WTC11 (cell line): ENCODE results near the gene P3H2.

Experiments used
- AFF4 ChIP-seq: sonication (generic); formaldehyde crosslinking; IDR thresholded peaks from 2 replicates; pipeline ENCODE4 v1.8.1; 2023; ENCODE audit warnings: mild to moderate bottlenecking, missing genetic modification reagents, borderline replicate concordance
- ATF3 ChIP-seq: sonication (generic); formaldehyde crosslinking; conservative IDR thresholded peaks from 2 replicates; pipeline ENCODE4 v1.8.1; 2022; ENCODE audit warnings: mild to moderate bottlenecking, missing genetic modification reagents
- CTCF ChIP-seq: fragments of 200-600 bp; IDR thresholded peaks from 2 replicates; pipeline ENCODE4 v1.8.0; 2022; ENCODE audit warnings: antibody characterized with exemption
- E2F4 ChIP-seq: sonication (generic); formaldehyde crosslinking; IDR thresholded peaks from 2 replicates; pipeline ENCODE4 v1.8.1; 2022; ENCODE audit warnings: low read depth, mild to moderate bottlenecking, moderate library complexity, missing genetic modification reagents, borderline replicate concordance
- ELF4 ChIP-seq: sonication (generic); formaldehyde crosslinking; IDR thresholded peaks from 2 replicates; pipeline ENCODE4 v1.8.1; 2022; ENCODE audit warnings: low read depth, mild to moderate bottlenecking, moderate library complexity, missing genetic modification reagents
- MXD4 ChIP-seq: fragments of 250-450 bp; sonication (Bioruptor Pico); IDR thresholded peaks from 2 replicates; pipeline ENCODE4 v1.8.0; 2021; ENCODE audit warnings: mild to moderate bottlenecking, moderate library complexity, borderline replicate concordance
- NFYB ChIP-seq: sonication (generic); formaldehyde crosslinking; conservative IDR thresholded peaks from 2 replicates; pipeline ENCODE4 v1.8.0; 2022; ENCODE audit warnings: low read depth, missing genetic modification reagents
- OVOL2 ChIP-seq: fragments of 250-450 bp; sonication (Bioruptor Pico); IDR thresholded peaks from 2 replicates; pipeline ENCODE4 v1.9.0; 2021; ENCODE audit warnings: mild to moderate bottlenecking, borderline replicate concordance
- STAT6 ChIP-seq: sonication (generic); formaldehyde crosslinking; conservative IDR thresholded peaks from 2 replicates; pipeline ENCODE4 v1.8.1; 2023; ENCODE audit warnings: mild to moderate bottlenecking, low read depth, missing genetic modification reagents, moderate library complexity
- TP53 ChIP-seq: sonication (generic); formaldehyde crosslinking; IDR thresholded peaks from 2 replicates; pipeline ENCODE4 v1.8.1; 2023; ENCODE audit warnings: mild to moderate bottlenecking, missing genetic modification reagents

- no peak for TF ChIP-seq MXD4
- TF ChIP-seq CTCF, result no peak
- TF ChIP-seq E2F4, result no peak
- no peak for TF ChIP-seq OVOL2
- no peak for TF ChIP-seq ELF4 (CRISPR knock-in tag)
- TF ChIP-seq NFYB (CRISPR knock-in tag), result no peak
- no peak for TF ChIP-seq ATF3 (CRISPR knock-in tag)
- no peak for TF ChIP-seq STAT6
- TF ChIP-seq TP53 (CRISPR knock-in tag), result no peak
- TF ChIP-seq AFF4 (CRISPR knock-in tag), result no peak
Measured at GRCh38 chr3:190051641-190052040, 69.1 kb downstream of the P3H2 start.
